ENCODE results near the gene POU2F3.

Gene POU2F3

DNA sequence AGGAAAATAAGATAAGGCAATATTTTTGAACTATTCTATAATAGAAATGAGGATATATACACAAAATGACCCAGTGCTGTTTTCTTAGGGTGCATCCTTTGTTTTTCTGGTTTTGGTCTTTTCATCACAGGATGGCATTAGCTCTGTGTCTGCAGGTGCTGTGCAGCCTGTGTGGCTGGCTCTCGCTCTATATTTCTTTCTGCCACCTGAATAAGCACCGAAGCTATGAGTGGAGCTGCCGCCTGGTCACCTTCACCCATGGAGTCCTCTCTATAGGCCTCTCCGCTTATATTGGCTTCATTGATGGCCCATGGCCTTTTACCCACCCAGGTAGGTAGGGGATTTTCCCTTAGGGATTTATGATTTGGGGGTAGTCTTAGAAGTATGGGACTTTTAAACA lies 87.4 kb downstream of the POU2F3 start:
- DNase-seq: no peak

GRCh38 chr11:120329556-120329955 lies 89.6 kb downstream of the POU2F3 start:
- no peak for DNase-seq

DNA sequence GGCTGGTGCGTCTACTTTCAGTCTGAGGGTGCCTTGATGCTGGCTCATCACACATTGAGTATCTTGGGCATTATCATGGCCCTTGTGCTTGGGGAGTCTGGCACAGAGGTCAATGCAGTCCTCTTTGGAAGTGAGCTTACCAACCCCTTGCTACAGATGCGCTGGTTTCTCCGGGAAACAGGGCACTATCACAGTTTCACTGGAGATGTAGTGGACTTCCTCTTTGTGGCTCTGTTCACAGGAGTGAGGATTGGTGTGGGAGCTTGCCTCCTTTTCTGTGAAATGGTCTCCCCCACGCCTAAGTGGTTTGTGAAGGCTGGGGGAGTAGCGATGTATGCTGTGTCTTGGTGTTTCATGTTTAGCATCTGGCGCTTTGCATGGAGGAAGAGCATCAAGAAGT lies 90.1 kb downstream of the POU2F3 start:
- DNase-seq: no peak

DNA sequence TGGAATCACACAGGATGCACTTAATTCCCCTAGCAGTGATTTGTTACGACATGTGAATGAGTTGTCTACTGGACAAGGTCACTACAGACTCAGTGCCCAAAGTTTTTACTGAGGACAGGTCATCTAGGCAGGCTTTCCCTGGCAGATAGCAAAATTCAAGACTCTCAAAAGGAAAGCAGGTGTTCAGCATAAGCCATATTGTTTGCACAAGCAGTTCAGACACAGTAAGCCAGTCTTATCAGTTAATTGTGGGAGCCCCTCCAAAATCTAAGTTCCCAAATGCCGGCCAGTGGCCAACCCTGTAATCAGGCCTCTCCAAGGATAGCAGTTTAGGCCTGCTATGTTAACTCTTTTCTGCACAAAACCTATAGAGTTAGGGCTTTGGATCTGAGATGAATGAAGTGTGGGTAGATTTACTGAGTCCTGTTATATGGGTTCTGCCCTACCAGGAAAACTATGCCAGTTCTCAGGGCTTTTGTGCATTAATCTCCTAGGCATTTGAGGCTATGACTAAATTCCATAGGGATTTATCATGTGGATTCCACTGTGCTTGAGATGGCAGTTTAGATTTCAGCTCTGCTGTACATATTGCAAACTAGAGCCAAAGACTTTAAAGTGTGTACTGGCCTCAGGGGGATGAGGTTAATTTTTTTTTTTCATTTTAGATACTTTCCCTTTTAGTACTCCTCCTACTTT lies 91.5 kb downstream of the POU2F3 start:
- no peak for DNase-seq

- DNase-seq: no peak
Measured at GRCh38 chr11:120332822-120333716, 93.1 kb downstream of the POU2F3 start.

GRCh38 chr11:120333801-120334200 lies 93.9 kb downstream of the POU2F3 start:
- no peak for DNase-seq

- DNase-seq: no peak
Measured at GRCh38 chr11:120334332-120334731, 94.4 kb downstream of the POU2F3 start.

- DNase-seq: peak; percentile 50
Measured at GRCh38 chr11:120334894-120335462, 95.0 kb downstream of the POU2F3 start.

GRCh38 chr11:120335556-120335907 lies 95.6 kb downstream of the POU2F3 start:
- no peak for DNase-seq

- peak; percentile 77 for DNase-seq
Measured at GRCh38 chr11:120335908-120336640, 96.1 kb downstream of the POU2F3 start, which contains the start of gene ARHGEF12. Gene ARHGEF12 (plus strand): TSS chr11:120336413. CDS start chr11:120337244, 831 bp downstream.

DNA sequence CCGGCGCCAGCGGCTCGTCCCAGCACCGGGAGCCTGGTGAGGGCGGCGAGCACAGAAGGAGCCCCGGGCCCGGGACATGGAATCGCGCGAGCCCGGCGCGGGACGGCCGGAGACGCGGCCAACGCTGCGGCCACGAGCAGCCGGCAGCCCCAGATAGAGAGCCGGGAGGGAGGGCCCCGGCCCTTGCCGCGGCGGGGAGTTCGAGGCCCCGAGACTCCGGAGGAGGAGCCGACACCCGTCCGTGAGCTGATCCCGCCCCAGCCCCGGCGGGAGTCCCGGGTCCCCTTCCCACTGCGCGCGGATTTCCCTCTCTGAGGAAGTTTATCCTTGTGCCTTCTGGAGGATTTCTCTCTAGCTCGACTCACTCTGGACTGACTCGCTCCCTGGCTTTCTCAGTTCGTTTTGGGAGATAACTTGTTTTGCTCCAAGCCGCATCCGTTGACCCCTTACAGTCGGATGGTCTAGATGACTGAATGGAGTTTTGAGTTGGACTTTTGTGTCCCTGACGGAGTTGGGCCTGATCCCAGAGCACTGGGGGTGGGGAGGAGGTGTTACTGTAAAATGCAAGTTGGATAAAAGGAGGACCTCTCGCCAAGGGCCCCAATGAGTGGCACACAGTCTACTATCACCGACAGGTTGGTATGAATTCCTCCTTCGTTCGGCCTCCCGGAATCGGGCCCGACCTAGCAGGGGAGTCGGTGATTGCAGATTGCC lies 96.9 kb downstream of the POU2F3 start:
- DNase-seq: peak; percentile 29

- DNase-seq: no peak
Measured at GRCh38 chr11:120337355-120338106, 97.6 kb downstream of the POU2F3 start.

DNA sequence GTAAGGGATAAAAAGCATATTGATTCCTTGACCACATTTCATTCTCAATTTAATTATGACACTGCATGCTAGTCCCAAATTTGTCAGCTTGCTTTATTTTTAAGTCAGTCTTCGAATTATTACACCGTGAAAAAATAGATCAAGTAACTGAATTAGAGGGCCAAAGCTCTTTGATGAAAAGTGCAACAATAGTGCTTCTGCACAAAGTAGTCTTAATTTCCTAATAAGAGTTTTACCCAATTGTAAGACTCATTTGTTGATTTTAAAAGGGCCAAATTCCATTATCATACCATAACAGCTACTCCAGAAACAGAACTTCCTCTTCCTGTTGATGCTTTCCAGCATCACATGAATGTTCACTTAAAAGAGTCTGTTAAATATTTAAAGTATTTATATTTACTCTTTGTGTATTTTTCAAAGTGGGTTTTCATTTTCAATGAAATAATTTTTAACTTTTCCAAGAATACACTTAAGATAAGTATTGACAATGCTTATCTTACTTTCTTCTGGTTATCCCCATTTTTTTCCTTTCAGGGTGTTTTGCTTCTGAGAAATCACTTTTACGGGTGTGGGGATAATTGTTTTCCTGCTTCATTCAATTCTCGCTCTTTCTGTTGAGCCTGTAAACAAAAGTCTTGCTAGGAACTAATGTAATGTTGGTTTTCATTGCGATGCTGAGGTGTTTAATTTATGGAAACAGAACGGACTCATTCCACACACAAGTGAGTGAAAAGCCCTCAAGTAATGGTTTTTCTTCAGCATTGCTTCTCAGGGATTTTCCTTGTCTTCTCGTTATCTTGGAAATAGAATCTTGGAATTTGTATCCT lies 98.4 kb downstream of the POU2F3 start:
- DNase-seq: no peak

DNA sequence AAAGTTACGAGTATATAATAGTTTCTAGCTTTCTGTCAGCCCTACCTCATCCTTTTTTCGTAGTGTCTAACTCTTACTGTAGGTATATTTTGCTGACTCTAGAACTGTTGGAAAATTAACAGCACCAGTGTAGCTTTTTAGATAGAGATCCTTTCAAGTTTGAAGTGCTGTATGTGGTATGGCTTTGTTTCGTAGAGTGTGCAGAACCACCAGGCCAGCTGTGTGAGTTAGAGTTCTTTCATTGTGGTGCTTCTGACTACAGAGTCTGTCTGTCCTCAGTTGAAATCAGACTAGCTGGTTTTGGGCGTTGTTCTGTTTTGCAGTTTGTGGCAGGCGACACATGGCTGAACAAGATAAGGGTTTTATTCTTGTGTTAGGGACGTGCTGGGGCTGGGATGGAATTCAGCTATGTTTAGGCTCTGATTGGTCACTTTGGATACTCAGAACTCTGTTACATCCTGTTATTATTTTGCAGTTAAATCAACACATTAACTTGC lies 99.5 kb downstream of the POU2F3 start:
- DNase-seq: no peak

- no peak for DNase-seq
Measured at GRCh38 chr11:120340529-120340928, 100.6 kb downstream of the POU2F3 start.

GRCh38 chr11:120342226-120342625 lies 102.3 kb downstream of the POU2F3 start:
- no peak for DNase-seq

GRCh38 chr11:120342678-120343077 lies 102.7 kb downstream of the POU2F3 start:
- DNase-seq: no peak

GRCh38 chr11:120343429-120343828 lies 103.5 kb downstream of the POU2F3 start:
- DNase-seq: no peak

DNA sequence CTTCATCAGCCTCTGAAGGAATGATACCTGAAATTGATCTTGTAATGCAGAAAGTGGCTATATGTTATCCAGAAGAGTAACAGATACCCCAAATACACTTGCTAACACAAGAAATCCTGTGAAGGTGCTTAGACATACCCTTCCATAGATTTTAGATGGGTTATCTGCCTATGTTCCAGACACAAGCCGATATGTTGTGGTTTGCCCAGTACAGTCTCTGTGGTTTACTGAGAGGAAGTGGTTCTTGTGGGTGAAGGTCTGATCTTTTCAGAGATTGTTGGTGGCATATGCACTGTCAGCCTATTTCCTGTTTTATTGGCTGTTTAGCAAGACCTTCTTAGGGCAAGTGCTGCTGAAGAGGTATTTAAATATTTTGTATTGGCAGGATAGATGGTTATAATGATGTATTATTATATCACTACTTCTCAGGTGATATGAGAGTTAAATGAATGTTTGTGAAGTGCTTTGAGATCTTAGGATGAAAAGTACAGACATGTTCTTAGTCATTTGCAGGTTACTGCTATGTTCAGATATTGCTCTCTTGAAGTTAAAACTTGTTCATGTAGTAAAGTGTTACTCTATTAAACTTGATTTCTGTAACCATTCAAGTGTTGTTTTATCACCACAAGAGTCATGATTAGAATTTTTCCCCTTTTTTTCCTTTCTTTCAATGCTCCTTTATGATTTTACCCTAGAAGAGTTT lies 104.5 kb downstream of the POU2F3 start:
- DNase-seq: no peak

DNA sequence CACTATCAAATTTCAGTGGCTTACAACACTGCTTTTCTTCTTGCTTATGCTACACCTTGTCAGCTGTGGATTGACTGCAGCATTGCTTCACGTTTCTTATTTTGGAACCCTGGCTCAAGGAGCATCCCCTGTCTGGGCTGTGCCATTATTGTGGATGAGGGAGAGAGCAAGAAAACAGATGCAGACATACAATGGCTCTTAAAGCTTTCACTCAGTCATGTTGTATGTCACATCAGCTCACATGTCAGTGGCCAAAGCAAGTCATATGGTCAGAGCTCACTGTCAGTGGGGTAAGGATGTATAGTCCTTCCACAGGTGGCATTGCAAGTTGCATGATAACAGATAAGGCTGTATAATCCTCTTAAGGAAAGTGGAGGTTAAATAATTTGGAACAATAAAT lies 106.3 kb downstream of the POU2F3 start:
- DNase-seq: peak; percentile 5

Measured in NCI-H2171 treated with DMSO at 0.1 percent for 48 hours (cell line).